Measurements from ENCODE around the gene GNAQ.
A peak's percentile ranks its signal among the peaks of the same experiment; 100 is the strongest.

GNAQ gene

DNA sequence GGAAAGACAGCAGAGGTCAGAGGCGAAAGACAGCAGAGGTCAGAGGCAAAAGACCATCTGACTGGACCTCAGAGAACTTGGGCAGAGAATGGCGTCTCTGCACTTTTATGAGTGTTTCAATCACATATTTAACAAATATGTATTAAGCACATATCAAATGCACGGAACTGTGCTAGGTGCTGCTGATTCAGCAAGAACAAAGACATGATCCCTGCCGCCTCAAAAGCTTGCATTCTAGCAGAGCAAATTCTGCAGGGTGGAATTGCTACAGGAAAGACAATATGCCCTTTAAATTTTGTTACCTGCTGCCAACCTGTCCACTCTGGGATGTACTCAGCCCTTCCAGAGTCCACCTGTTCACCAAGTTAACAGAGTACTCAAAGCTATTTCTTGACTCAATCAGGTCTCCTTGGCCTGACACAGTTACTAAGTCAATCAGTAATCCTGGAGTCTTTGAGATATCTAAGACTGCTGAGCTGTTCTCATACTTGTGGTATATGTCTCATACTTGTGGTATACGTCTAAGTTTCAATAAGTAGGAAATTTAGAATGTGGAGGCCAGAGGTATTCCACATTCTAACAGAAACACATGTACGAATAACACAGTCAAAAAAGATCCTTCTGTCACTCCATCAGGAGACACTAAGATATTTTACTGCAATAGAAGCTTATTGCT lies 131.8 kb downstream of the GNAQ start:
- Mint-ChIP-seq H3K36me3 (ENCODE audit: low read depth) (peaks cover 27% of the 10 kb centered on the region), H3K27me3 (ENCODE audit: low read depth, poor library complexity) (peaks cover 3% of the 10 kb centered on the region), H3K9me3 (no peaks in the 10 kb centered on the region), H3K27ac (no peak overlapping the region), H3K4me3 (no peak overlapping the region), H3K4me1 (peaks cover 8% of the 10 kb centered on the region)
- TF ChIP-seq, protein P1, sequence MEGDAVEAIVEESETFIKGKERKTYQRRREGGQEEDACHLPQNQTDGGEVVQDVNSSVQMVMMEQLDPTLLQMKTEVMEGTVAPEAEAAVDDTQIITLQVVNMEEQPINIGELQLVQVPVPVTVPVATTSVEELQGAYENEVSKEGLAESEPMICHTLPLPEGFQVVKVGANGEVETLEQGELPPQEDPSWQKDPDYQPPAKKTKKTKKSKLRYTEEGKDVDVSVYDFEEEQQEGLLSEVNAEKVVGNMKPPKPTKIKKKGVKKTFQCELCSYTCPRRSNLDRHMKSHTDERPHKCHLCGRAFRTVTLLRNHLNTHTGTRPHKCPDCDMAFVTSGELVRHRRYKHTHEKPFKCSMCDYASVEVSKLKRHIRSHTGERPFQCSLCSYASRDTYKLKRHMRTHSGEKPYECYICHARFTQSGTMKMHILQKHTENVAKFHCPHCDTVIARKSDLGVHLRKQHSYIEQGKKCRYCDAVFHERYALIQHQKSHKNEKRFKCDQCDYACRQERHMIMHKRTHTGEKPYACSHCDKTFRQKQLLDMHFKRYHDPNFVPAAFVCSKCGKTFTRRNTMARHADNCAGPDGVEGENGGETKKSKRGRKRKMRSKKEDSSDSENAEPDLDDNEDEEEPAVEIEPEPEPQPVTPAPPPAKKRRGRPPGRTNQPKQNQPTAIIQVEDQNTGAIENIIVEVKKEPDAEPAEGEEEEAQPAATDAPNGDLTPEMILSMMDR (IDR thresholded peaks at IDR 0.05): no peak
- DNase-seq: no peak

DNA sequence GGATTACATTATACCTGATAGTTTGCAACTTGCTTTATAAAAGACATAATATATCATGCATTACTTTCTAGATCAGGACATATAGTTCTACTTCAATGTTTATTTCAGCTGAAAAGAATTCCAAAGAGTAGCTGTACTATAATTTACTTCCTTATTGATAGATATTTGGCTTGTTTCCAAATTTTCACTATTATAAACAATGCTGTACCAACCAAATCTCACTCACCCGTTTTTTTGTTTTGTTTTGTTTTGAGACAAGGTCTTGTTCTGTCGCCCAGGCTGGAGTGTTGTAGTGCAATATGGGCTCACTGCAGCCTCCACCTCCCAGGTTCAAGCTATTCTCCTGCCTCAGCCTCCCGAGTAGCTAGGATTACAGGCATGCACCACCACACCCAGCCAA lies 132.7 kb downstream of the GNAQ start:
- peaks cover 3% of the 10 kb centered on the region for H3K27me3 Mint-ChIP-seq (ENCODE audit: low read depth, poor library complexity)
- TF ChIP-seq, protein P1 (IDR thresholded peaks at IDR 0.05): no peak
- H3K9me3 Mint-ChIP-seq: no peaks in the 10 kb centered on the region
- H3K36me3 Mint-ChIP-seq (ENCODE audit: low read depth): peaks cover 27% of the 10 kb centered on the region
- no peak overlapping the region for H3K4me3 Mint-ChIP-seq
- no peak for DNase-seq
- peaks cover 8% of the 10 kb centered on the region for H3K4me1 Mint-ChIP-seq
- no peak overlapping the region for H3K27ac Mint-ChIP-seq

DNA sequence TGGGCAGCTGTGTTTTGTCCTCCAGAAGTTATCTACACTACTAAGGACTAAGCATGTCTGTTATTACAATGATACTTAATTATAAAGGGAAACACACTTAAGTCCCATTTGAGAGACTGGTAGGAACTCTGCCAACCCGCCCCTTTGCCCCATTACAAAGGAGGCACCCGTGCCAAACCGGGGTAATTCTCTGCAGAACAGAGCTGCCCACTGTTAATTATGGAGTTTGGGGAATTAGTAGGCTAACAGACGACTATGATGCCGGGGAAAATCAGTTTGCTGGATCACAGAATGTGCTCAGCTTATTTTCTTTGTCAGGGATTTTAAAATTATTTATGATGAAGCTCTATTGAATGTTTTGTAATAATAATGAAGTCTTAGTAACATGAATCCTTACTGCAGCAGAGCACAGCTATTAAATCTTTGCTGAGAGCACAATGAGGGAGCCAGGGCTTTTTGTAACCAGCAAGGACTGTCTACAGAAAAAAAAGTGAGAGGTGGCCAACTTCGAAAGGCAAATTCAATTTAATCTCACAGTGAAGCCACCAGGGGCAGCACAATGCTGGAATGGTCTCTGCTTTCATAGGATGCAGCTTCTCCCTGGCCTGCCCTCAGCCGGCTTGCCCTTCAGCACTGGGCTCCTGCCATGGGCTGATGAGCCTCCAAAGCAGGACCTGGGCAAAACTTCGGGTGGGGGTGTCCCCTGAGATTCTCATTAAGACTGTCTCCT lies 134.5 kb downstream of the GNAQ start:
- TF ChIP-seq, protein P1 (IDR thresholded peaks at IDR 0.05): no peak
- Mint-ChIP-seq H3K4me1 (peaks cover 4% of the 10 kb centered on the region), H3K9me3 (no peaks in the 10 kb centered on the region), H3K36me3 (ENCODE audit: low read depth) (peaks cover 27% of the 10 kb centered on the region), H3K27me3 (ENCODE audit: low read depth, poor library complexity) (no peaks in the 10 kb centered on the region), H3K27ac (peak overlapping the region; percentile 6), H3K4me3 (no peak overlapping the region)
- no peak for DNase-seq

DNA sequence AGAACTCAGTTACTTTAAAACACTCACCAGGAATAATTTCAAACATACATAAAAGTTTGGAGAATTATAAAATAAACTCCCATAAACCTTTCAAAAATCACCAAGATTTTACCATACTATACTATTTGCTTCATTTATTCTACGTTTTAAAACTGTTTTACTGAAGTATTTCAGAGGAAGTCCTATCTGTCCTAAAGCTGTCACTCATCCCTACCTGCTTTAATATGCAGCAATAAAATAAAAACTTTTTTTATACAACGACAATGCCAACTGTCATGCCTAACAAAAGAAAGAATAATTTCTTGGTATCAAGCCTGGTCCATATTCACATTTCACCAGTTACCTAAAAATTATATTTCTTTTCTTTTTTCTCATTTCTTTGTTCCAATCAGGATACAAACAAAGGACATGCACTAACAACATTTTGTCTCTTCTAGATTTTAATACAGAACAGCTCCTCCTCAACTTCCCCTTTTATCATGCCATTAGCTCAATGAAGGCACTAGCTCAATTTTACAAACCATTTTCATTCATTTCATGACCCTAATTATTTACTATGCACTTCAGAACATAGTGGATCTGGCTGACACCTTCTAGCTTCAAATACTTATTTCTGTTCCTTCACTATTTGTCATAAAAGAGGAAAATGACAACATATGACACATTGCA lies 135.2 kb downstream of the GNAQ start:
- no peaks in the 10 kb centered on the region for H3K27me3 Mint-ChIP-seq (ENCODE audit: low read depth, poor library complexity)
- TF ChIP-seq, protein P1 (IDR thresholded peaks at IDR 0.05): no peak
- H3K9me3 Mint-ChIP-seq: no peaks in the 10 kb centered on the region
- H3K4me1 Mint-ChIP-seq: peaks cover 10% of the 10 kb centered on the region
- H3K36me3 Mint-ChIP-seq (ENCODE audit: low read depth): peaks cover 30% of the 10 kb centered on the region
- H3K27ac Mint-ChIP-seq: peak overlapping the region; percentile 6
- H3K4me3 Mint-ChIP-seq: no peak overlapping the region
- DNase-seq: no peak

DNA sequence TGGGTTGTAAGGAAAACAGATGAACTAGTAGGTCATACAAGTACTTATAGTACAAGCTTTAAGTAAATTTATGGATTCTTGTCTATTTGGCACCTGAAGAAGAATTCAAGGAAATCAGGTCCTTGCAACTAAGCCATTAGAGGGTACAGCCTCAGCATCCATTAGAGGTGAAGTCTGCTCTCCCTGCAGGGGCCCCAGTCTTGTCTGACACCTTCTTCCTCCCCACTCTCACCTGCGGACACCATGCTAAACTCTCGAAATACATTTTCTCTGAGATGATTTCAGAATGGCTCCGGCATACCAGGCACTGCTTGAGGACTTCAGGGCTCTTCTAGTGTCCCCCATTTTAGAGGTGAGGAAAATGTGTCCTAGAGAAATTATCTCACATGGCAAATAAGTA lies 137.9 kb downstream of the GNAQ start:
- no peak for DNase-seq
- Mint-ChIP-seq H3K36me3 (ENCODE audit: low read depth) (peaks cover 34% of the 10 kb centered on the region), H3K4me1 (peaks cover 10% of the 10 kb centered on the region), H3K4me3 (no peak overlapping the region), H3K9me3 (no peaks in the 10 kb centered on the region), H3K27ac (peak overlapping the region; percentile 46), H3K27me3 (ENCODE audit: low read depth, poor library complexity) (no peaks in the 10 kb centered on the region)
- TF ChIP-seq, protein P1 (IDR thresholded peaks at IDR 0.05): no peak
